ENCODE data around the gene MBLAC1. TPM values are rescaled to one million over a fixed set of nuclear protein-coding genes. Genes with fewer than 3 reads are reported as not detected.

Gene MBLAC1
- total and polyA plus RNA-seq, 2 of the 4 experiments (the other 2 are of a cell fraction) = 0.72 to 1.4 TPM

- Histone ChIP-seq H4K20me1 (ENCODE audit: insufficient read depth, low read length) (peaks cover 11% of the 10 kb centered on the region), H2AK9ac (replicated peaks; ENCODE audit: low read depth, low read length, poor library complexity) (no peak overlapping the region), H2BK120ac (ENCODE audit: low read depth, low read length) (no peak overlapping the region), H3K9me1 (ENCODE audit: insufficient read depth, low read length) (peaks cover 5% of the 10 kb centered on the region), H2AFZ (replicated peaks; ENCODE audit: low read length, poor library complexity) (no peak overlapping the region), H2AK5ac (ENCODE audit: low read depth, low read length) (no peak overlapping the region), H2BK15ac (ENCODE audit: low read depth, low read length) (no peak overlapping the region), H3K27ac (ENCODE audit: insufficient read depth, low read length) (no peak overlapping the region), H3K4me2 (ENCODE audit: low read depth, low read length) (no peak overlapping the region), H3K9ac (ENCODE audit: low read depth, low read length) (no peak overlapping the region), H4K91ac (ENCODE audit: insufficient read depth, low read depth, low read length) (no peak overlapping the region), H3K9me3 (ENCODE audit: control insufficient read depth, insufficient read depth, low read length) (no peaks in the 10 kb centered on the region), H4K8ac (ENCODE audit: low read depth in 2 of 2, low read length in 2 of 2) (no peak overlapping the region), H3K4me3 (ENCODE audit: insufficient read depth, low read depth, low read length) (no peak overlapping the region), H2BK20ac (ENCODE audit: low read depth, low read length) (no peak overlapping the region), H3K23ac (ENCODE audit: low read depth, low read length) (no peak overlapping the region), H3K18ac (ENCODE audit: low read depth, low read length) (no peak overlapping the region), H3K4ac (ENCODE audit: low read depth, low read length) (no peak overlapping the region), H3K14ac (replicated peaks; ENCODE audit: low read depth, low read length) (no peak overlapping the region), H3K27me3 (ENCODE audit: control insufficient read depth, insufficient read depth, low read length) (no peaks in the 10 kb centered on the region), H3K4me1 (ENCODE audit: control insufficient read depth, insufficient read depth, low read length) (peaks cover 7% of the 10 kb centered on the region), H3K79me1 (ENCODE audit: low read depth in 1 of 2, low read length in 2 of 2) (peaks cover 45 to 81% of the 10 kb centered on the region in 2 experiments), H4K5ac (ENCODE audit: low read depth, low read length) (no peak overlapping the region), H3K36me3 (ENCODE audit: control insufficient read depth, insufficient read depth, low read length) (peaks cover 79% of the 10 kb centered on the region), H2BK5ac (ENCODE audit: low read depth, low read length, poor library complexity, severe bottlenecking) (no peak overlapping the region), H3K56ac (ENCODE audit: extremely low read depth, insufficient read depth, low read length) (no peak overlapping the region)
- dilution Hi-C loops (cut with HindIII; ENCODE audit: low sequenced_read_pairs, unreplicated experiment) = no loop called here
- DNase-seq (no peak), ATAC-seq (ENCODE audit: low read depth) (no peak)
- CTCF ChIA-PET = no interaction called here
- TF ChIP-seq USF2 (IDR thresholded peaks at IDR 0.05; ENCODE audit: low read depth, low read length) = no peak
- TF ChIP-seq BHLHE40 (IDR thresholded peaks at IDR 0.05; ENCODE audit: low read depth, low read length) = no peak
- no peak for TF ChIP-seq POLR2A (IDR thresholded peaks at IDR 0.05; ENCODE audit: low read depth, low read length)
- no peak for TF ChIP-seq CEBPB (IDR thresholded peaks at IDR 0.05; ENCODE audit: low read depth, low read length)
- no peak for TF ChIP-seq MXI1 (IDR thresholded peaks at IDR 0.05; ENCODE audit: borderline replicate concordance, low read depth, low read length)
- TF ChIP-seq, protein P1, sequence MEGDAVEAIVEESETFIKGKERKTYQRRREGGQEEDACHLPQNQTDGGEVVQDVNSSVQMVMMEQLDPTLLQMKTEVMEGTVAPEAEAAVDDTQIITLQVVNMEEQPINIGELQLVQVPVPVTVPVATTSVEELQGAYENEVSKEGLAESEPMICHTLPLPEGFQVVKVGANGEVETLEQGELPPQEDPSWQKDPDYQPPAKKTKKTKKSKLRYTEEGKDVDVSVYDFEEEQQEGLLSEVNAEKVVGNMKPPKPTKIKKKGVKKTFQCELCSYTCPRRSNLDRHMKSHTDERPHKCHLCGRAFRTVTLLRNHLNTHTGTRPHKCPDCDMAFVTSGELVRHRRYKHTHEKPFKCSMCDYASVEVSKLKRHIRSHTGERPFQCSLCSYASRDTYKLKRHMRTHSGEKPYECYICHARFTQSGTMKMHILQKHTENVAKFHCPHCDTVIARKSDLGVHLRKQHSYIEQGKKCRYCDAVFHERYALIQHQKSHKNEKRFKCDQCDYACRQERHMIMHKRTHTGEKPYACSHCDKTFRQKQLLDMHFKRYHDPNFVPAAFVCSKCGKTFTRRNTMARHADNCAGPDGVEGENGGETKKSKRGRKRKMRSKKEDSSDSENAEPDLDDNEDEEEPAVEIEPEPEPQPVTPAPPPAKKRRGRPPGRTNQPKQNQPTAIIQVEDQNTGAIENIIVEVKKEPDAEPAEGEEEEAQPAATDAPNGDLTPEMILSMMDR (conservative IDR thresholded peaks at IDR 0.05; ENCODE audit: low read depth, low read length) = no peak
- no peak for TF ChIP-seq MAZ (IDR thresholded peaks at IDR 0.05; ENCODE audit: borderline replicate concordance, low read depth, low read length)
- TF ChIP-seq SMC3 (IDR thresholded peaks at IDR 0.05; ENCODE audit: low read depth, low read length) = no peak
- no peak for TF ChIP-seq RCOR1 (IDR thresholded peaks at IDR 0.05; ENCODE audit: insufficient replicate concordance, low read length)
- TF ChIP-seq CHD1 (IDR thresholded peaks at IDR 0.05; ENCODE audit: low read depth, low read length) = no peak
- POLR2A ChIA-PET (ENCODE audit: unreplicated experiment) = no interaction called here
- in situ Hi-C loops (cut with MboI; ENCODE audit: low sequenced_read_pairs) = no loop called here
- WGBS, 2 experiments (ENCODE audit: extremely low coverage in 2 of 2, insufficient read length in 1 of 2) = no CpG with 5 or more reads among the region's 17 CpGs
- intact Hi-C loops (cut with micrococcal nuclease) = no loop called here
- no TSS peak for BruUV-seq (replicated peaks)
Measured at GRCh38 chr7:100095704-100096103, 31.1 kb upstream of the MBLAC1 start.
